ENCODE measurements around the gene RAB8B.

The RAB8B gene

GRCh38 chr15:63188247-63188925, 1.0 kb upstream of the RAB8B start:
- peak overlapping the region; percentile 71 for H3K4me3 ChIP-seq (ENCODE audit: control insufficient read depth, low read depth, low read length)
- TF ChIP-seq CTCF (conservative IDR thresholded peaks at IDR 0.05; ENCODE audit: control insufficient read depth, insufficient read depth, low read depth, low read length), result no peak
- DNase-seq (ENCODE audit: low read depth), result no peak

GRCh38 chr15:63189941-63190768, 749 bp downstream of the RAB8B start:
- no peak for TF ChIP-seq CTCF (conservative IDR thresholded peaks at IDR 0.05; ENCODE audit: control insufficient read depth, insufficient read depth, low read depth, low read length)
- no peak for DNase-seq (ENCODE audit: low read depth)
- H3K4me3 ChIP-seq (ENCODE audit: control insufficient read depth, low read depth, low read length), result peak overlapping the region; percentile 87

- H3K4me3 ChIP-seq (ENCODE audit: control insufficient read depth, low read depth, low read length), result peak overlapping the region; percentile 87
- no peak for TF ChIP-seq CTCF (conservative IDR thresholded peaks at IDR 0.05; ENCODE audit: control insufficient read depth, insufficient read depth, low read depth, low read length)
- DNase-seq (ENCODE audit: low read depth), result no peak
Measured at GRCh38 chr15:63190769-63191649, 1.6 kb downstream of the RAB8B start.

GRCh38 chr15:63191895-63192618, 2.7 kb downstream of the RAB8B start:
- no peak overlapping the region for H3K4me3 ChIP-seq (ENCODE audit: control insufficient read depth, low read depth, low read length)
- TF ChIP-seq CTCF (conservative IDR thresholded peaks at IDR 0.05; ENCODE audit: control insufficient read depth, insufficient read depth, low read depth, low read length), result no peak
- DNase-seq (ENCODE audit: low read depth), result no peak

GRCh38 chr15:63192619-63193206, 3.3 kb downstream of the RAB8B start:
- TF ChIP-seq CTCF (conservative IDR thresholded peaks at IDR 0.05; ENCODE audit: control insufficient read depth, insufficient read depth, low read depth, low read length), result no peak
- no peak for DNase-seq (ENCODE audit: low read depth)

More at GRCh38 chr15:63192619-63193206, 3.3 kb downstream of the RAB8B start:
- H3K4me3 ChIP-seq (ENCODE audit: control insufficient read depth, low read depth, low read length), result no peak overlapping the region
